GM21576 (cell line): Measurements from ENCODE around the gene CLPSL1.

ENCODE experiments used
- ATAC-seq: cut with Tn5 transposase; IDR thresholded peaks from one replicate; pipeline ENCODE4 v1.9.1; 2021; ENCODE audit warnings: mild to moderate bottlenecking, moderate library complexity; ENCODE audit not compliant: unreplicated experiment

Gene CLPSL1

DNA sequence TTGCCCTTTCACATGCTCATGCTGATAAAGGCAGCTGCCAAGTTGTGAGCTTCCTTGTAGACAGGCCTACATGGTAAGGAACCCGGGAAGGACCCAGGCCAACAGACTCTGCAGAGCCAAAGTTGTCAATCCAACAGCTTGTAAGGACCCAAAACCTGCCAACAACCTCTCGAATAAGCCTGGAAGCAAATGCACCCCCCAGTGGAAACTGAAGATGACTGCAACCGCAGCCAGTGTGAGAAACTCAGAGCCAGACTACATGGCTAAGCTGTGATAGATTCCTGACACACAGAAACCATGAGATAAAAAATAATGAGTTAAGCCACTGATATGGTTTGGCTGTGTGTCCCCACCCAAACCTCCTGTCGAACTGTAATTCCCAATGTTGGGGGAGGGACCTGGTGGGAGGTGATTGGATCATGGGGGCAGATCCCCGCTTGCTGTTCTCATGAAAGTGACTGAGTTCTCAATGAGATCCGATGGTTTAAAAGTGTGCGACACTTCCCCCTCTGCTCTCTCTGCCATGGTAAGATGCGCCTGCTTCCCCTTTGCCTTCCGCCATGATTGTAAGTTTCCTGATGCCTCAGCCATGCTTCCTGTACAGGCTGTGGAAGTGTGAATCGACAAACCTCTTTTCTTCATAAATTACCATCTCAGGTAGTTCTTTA is 23.2 kb upstream of the CLPSL1 start:
- no peak for ATAC-seq

DNA sequence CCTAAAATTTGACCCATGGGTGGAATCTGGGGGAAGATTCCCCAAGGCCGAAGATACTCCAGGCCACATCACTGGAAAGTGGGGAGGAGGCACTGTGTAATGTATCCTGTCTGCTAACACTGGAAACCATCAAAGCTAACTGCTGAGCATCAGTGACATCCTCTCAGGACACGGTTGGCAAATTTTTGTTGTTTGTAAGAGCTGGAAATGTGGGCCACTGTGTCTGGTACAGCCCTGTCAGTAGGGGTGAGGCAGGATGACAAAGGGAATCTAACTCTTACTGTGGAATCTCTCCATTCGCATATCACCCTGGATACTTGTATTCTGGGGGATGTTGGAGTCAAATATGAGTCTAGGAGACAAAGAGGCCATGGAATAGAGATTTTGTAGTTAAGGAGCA is 21.4 kb upstream of the CLPSL1 start:
- ATAC-seq, result no peak

DNA sequence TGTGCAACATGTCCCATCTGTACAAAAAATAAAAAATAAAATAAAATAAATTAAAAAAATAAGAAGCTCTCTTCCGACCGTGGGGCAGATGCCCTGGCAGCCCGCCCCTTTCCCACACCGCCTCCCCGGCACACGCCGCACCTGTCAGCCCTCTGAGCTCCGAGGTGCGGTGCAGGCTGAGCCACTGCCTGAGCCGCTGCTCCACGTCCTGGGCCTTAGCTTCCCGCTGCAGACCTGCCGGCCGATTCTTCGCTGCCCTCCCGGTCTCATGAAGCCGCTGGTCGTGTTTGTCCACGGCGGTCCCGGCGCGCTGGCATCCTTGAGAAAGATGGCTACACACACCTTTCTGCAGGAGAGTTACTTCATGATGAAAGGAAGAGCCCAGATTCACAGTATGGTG is 15.1 kb upstream of the CLPSL1 start:
- no peak for ATAC-seq

DNA sequence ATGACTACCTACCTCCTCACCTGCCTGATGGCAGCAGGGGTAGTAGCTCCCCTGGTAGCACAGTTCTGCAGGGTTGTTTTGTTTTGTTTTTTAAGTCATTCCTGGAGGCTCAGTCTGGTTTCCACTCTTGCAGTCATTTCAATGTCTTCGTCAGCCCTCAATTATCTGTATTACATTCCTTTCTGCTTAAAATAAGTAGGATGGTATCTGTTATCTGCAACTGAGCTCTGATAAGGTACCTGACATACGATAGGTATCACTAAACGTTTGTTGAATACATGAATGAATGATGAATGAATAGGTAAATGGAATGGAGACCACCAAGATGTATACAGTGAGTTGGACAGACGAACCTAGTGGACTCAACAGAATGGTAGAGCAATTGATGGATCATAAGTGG is 11.6 kb upstream of the CLPSL1 start:
- ATAC-seq, result no peak

DNA sequence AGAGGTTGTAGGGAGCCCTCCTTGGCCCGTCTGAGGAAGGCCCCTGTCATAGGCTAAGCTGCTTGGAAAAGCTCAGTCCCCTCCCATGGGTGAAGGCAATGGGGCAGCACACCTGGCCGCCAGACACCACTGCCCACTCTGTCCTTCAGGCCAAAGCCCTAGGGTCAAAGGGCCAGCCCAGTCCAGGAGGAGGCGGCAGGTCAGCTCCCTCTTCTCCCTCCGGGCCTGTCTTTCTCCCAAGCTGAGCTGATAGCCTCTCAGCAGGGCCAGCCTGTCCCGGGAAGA is 9.5 kb upstream of the CLPSL1 start:
- no peak for ATAC-seq

DNA sequence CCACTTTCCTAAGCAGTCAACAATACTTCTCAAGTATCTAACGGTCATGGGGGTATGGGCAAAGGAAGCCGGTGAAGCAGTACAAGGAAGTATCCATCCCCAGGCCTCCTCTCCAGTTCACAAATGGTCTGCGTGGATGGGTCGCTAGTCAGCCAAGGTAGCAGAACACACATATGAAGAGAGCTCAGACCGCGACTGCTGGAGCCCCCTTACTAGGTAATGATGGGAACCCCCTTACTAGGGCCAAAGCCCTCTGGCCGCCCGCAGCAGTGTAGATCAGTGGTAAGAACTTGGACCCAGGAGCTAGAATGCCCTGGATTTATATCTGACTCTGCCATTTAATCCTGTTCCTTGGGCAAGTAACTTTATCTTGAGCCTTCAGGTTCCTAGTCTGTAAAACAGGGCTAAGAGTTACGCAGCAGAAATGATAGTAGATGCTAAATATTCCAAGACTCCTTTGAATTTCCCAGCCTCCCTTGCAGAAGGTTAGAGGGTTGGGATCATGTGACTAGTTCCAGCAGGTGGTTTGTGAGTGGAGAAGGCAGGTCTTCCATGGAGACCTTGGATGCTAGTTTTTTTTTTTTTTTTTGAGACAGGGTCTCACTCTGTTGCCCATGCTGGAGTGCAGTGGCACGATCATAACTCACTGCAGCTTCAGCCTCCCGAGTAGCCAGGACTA is 6.6 kb upstream of the CLPSL1 start:
- no peak for ATAC-seq

DNA sequence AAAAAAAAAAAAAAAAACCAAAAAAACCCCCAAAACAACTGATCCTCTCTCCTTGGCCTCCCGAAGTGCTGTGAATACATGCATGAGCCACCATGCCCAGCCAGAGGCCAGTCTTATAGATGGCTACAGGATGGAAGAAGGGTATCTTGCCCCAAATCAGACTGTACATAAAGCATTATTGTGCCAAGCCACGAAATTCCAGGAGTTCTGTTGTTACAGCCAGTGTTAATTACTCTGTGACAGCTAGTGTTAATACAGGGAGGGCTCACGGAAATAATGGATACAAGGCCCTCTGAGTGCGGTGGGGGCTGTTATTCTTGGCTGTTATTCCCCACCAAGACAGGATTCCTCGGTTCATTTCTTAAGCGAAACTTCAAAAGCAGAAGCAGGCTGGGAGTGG is 5.8 kb upstream of the CLPSL1 start:
- no peak for ATAC-seq

DNA sequence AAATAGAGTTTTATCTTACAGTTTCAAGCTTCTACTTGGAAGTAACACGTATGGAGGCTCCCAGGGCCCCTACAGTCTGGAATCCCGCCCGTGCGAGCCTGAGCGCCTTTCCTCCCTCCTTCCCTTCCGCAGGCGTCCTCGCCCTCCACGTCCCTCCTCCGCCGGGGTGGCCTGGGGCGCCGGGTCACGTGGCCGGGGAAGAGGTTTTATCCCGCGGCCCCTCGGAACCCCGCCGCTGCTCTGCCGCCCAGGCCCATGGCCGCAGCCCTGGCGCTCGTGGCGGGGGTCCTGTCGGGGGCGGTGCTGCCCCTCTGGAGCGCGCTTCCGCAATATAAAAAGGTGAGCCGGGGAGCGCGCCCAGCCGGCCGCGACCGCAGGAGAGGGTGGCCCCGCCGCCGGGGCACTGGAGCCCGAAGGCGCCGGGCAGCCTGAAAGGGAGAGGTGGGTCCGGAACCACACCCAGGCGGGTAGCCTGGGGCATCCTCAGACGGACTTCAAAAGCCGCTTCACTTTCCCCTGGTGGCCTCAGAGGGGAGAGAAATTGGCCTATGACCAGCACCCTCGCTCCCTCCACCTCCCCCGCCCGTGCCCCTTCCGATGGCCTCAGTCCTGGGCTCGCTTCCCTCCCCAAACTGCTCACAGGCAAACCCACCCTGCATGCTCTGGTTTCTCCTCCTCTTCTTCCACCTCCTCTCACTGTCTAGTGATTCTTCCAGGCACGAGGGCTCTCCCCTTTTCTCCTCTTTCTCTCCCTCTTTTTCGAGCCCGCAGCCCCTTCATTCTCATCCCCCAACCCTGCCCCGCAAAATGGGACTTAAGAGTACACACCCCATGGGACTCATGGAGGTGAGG is 4.2 kb upstream of the CLPSL1 start, which contains the start of gene CLPSL2:
CLPSL2 (plus strand) TSS at position 235 of the 852 bp plus-strand sequence; CDS start at position 256, 21 bp downstream.
- ATAC-seq, result no peak

DNA sequence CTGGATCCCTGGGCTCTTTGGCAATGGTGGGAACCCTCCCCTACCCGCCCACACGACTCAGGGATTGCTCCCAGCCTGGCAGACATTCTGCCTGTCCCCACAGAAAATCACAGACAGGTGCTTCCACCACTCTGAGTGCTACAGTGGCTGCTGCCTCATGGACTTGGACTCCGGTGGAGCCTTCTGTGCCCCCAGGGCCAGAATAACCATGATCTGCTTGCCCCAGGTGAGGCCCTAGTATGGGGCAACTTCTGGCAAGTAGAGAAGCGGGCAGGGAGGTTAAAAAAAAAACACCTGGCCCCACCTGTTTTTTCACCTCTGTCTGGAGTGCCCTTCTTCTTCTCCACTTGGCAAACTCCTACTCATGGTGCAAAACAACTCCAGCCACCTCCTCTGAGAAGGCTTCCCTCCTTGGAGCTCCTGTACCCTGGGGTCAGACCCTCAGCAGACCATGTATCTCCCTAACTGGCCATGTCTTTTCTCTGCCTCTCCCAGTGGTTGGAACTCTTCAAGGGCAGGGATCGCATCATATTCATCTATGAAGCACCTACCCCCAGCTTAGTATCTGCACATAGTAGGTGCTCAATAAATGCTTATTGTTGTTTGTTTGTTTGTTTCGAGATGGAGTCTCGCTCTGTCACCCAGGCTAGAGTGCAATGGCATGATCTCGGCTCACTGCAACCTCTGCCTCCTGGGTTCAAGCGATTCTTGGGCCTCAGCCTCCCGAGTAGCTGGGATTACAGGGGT is 3.3 kb upstream of the CLPSL1 start:
- ATAC-seq, result no peak

DNA sequence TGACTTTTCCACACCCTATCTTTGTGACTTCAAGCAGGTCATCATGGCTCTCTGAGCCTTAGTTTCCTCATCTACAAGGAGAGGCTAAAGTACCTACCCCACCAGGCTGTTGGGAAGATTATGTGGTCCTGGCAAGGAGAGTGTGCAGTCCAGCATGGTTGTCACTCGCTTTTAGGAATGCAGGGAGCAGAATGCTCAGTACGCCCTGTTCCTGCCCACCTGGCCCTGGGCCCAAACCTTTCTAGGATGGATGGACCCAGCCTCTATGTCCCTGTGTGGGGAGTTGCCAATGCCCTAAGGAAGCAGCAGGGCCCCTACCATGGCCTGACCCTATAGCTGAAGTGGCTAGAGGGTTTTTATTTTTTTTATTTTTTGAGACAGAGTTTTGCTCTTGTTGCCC is 2.4 kb upstream of the CLPSL1 start:
- no peak for ATAC-seq

DNA sequence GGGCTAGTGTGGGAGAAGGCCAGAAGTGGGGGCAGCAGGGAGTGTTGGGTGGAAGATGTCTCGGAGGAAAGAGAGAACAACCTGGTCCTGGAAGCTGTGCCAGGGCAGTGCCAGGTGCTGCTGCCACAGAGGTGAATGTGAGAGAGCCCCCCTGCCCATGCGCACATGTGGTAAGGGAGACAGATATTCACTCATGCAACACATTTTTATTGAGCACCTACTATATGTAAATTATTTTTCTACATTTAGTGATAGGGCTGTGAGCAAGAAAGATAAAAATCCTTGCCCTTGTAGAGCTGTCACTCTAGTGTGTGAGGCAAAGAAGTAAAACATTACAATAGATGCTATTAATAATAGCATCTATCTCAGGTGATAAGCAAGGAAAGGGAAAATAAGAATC is 471 bp downstream of the CLPSL1 start:
- ATAC-seq, result no peak

DNA sequence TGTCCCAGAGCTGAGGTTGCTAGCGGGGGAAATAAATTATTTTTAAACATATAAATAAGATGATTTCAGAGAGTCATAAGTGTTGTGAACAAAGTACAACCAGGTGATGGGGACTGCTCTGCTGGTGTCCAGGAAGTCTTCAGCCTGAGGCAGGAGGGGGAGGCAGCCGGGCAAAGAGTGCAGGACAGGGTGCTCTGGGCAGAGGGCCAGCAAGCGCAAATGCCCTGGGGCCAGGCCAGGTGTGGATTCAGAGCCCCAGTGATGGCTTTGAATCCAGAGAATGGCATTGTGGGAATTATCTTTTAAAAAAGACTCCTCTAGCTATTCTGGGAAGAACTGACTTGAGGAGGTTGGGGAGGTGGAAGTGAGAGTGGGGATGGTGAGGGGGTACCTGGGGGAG is 1.6 kb downstream of the CLPSL1 start:
- ATAC-seq, result no peak

DNA sequence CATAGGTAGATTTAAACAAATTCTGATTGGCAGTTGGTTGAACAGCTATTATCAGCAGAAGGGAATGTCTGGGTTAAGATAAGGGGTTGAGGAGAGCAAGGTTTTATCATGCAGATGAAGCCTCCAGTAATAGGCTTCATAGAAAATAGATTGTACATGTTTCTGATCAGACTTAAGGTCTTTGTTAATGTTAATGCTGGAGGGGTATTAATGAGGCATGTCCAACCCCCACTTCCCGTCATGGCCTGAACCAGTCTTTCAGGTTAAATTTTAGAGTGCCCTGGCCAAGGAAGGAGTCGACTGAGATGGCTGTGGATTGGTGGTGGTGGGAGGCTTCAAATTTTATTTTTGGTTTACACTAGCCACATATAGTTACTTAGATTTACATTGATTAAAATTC is 3.4 kb downstream of the CLPSL1 start:
- no peak for ATAC-seq

DNA sequence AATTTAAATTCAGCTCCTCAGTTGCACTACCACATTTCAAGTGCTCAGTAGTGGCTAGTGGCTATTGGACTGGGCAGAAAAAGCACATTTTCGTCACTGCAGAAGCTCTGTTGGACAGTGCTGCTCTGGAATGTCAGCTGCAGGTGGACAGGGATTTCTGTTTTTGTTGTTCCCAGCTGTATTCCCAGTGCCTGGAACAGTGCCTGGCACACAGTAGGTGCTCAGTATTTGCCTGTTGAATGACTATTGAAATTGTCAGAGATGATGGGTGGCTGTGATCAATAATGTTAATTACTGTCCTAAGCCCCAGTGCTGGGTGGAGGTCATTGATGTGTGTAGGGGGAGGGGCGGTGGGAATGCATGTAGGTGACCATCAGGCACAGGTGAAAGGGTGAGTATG is 5.5 kb downstream of the CLPSL1 start:
- ATAC-seq, result no peak

DNA sequence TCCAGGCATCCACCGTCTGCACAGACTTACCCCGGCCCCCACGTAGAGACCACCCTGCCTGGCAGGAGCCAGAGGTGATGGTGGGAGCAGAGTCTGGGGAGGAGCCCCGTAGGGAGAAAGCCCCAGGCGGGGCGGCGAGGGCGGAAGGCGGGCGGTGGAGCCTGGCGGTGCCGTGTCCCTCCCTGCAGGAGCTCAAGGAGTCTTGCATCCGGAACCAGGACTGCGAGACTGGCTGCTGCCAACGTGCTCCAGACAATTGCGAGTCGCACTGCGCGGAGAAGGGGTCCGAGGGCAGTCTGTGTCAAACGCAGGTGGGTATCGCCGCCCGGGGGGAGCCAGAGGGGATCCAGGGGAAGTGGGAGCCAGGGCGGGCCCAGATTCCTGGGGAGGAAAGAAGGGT is 6.0 kb downstream of the CLPSL1 start:
- ATAC-seq, result no peak

DNA sequence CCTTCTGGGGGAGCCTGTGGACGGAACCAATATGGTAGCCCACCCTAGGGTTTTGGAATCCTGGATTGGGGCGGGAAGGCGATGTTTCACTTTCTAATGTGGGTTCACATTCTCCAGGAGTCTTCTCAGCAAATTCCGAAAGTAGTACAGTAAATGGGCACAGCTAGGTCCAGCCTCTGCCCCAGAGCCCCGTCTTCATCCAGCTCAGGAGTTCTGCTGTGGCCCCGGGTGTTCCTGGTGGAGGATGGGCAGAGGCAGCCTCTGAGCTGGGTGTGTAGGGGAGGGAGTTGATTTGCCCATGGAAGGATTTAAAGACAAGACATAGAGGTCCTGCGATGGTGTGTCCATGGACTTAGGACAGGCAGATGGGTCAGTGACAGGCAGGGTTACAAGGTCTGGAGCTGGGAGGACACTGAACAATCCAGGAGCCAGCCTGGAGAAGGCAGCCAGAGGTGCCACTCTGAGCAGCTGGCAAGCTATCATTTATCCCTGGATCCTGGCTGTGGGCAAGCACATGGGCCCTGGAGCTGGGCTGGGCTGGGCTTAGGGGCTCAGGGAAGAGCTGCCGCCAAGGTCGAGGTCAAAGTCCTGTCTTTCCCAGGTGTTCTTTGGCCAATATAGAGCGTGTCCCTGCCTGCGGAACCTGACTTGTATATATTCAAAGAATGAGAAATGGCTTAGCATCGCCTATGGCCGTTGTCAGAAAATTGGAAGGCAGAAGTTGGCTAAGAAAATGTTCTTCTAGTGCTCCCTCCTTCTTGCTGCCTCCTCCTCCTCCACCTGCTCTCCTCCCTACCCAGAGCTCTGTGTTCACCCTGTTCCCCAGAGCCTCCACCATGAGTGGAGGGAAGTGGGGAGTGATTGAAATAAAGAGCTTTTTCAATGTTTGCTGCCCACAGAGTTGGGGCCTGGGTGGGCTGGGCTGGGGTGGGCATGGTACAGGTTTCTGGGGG is 6.7 kb downstream of the CLPSL1 start:
- ATAC-seq, result no peak

DNA sequence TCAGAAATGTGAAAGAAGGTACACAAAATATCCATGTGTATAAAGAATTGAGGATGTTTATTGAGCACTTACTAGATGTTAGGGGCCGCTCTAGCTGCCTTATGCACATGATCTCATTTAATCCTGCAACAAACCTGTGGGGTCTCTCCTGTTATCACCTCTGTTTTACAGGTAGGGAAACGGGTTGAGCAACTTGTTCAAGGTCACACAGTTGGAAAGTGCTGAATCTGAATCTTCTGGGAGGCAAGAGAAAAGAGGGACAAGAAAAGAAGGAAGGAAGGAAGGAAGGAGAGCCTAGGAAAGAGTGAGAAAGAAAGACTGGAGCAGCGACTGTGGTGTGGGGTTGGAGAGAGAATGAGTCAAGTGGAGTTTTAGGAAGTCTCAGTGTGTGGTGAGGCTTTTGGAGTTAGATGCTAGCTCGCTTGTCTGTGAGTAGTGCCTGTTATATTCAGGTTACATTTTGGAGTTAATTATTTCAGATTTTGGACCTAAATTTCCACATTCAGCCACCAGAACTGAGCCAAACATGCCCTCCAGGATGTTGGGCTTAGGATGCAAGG is 7.7 kb downstream of the CLPSL1 start:
- no peak for ATAC-seq

DNA sequence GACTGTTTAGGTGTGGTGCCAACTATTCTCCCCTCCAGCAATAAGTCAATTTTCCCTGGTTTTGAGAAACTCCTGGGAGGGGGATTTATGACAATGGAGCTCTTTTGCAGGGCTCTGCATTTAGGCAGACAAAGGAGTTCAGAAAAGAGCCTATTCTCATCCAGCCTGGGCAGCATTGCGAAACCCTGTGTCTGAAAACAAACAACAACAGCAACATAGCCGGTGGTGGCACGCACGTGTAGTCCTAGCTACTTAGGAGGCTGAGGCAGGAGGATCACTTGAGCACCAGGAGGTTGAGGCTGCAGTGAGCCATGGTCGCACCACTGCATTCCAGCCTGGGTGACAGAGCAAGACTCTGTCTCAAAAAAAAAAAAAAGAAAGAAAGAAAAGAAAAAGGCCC is 9.9 kb downstream of the CLPSL1 start:
- ATAC-seq, result no peak

DNA sequence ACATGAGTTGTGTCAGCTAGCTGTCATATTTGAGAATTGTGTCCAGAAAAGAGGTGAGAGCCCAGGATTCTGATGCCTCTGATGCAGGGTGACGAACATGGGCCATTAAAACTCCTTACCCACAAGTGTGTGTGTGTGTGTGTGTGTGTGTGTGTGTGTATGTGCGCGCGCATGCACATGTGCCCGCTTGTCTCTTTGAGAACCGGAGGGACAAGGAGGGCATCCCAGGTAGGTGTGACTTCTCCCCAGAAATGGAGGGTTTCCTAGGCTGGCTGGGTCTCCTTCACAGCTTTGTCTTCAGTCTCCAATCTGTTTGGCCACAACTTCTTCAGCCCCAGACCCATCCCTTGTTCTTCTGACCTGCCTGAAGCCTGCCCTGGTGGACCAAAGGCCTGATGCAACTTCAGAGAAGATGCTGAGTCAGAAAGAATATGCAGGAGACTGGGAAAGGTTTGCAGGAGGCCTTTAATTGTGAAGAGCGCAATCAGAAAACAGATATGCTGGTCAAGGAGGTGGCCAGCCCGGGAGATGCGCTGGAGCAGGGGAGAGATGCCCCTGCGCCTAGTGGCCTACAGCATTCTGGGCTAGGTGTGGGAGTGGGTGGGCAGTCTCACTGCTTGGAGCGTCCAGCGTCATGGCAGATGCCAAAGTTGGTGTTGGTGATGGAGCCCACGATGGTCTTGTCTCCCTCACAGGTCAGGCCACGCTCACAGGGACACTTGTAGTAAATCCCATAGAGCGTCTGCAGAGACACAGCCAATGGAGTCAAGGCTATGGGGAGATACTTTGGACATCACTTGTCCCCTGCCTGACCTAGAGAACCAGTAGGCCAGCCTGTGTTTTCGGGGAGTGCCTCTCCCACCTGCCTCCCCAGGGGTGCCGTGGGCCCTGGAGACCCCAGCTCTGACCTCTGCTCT is 14.0 kb downstream of the CLPSL1 start:
- ATAC-seq, result no peak
